Activated CD8-positive, alpha-beta memory T cell treated with anti-CD3 and anti-CD28 coated beads for 36 hours (primary cell): Measurements from ENCODE around the gene CNTNAP4. TPM values are rescaled to one million over a fixed set of nuclear protein-coding genes. Genes with fewer than 3 reads are reported as not detected.

Experiments
- CTCF ChIA-PET: fragments of 350-600 bp; sonication (Branson Sonifier 250); formaldehyde crosslinking; loops from one replicate; lab custom pipeline; 2021; ENCODE audit warnings: antibody characterized with exemption; lab: Charles Lee
- POLR2A ChIA-PET: fragments of 350-600 bp; sonication (Branson Sonifier 250); formaldehyde crosslinking; loops from one replicate; lab custom pipeline; 2021; ENCODE audit warnings: antibody characterized with exemption; lab: Charles Lee
- total RNA-seq, 2 experiments: library from RNA; stranded (reverse); gene quantifications; one replicate each; pipeline ENCODE4 v1.2.3, GENCODE V29; 2021

Gene CNTNAP4
- total RNA-seq, 2 experiments from 2014 or later: not detected

GRCh38 chr16:76297941-76298340 lies 20.7 kb downstream of the CNTNAP4 start:
- ChIA-PET CTCF (no interaction called here), POLR2A (no interaction called here)

- ChIA-PET POLR2A (no interaction called here), CTCF (no interaction called here)
Measured at GRCh38 chr16:76303637-76304314, 26.6 kb downstream of the CNTNAP4 start.

GRCh38 chr16:76309639-76310335 lies 32.6 kb downstream of the CNTNAP4 start:
- POLR2A ChIA-PET: no interaction called here
- CTCF ChIA-PET: interaction anchor here (0.5 kb wide), 1 partner anchor 622 kb away, joined by 7 read pairs; no protein-coding TSS in a partner anchor

GRCh38 chr16:76311260-76311659 lies 34.1 kb downstream of the CNTNAP4 start:
- CTCF ChIA-PET: interaction anchor here (1.1 kb wide), 1 partner anchor 10 kb away, joined by 3 read pairs; no protein-coding TSS in a partner anchor
- POLR2A ChIA-PET: no interaction called here

- POLR2A ChIA-PET: no interaction called here
- CTCF ChIA-PET: no interaction called here
Measured at GRCh38 chr16:76318565-76318964, 41.4 kb downstream of the CNTNAP4 start.

GRCh38 chr16:76329106-76329505 lies 51.9 kb downstream of the CNTNAP4 start:
- CTCF ChIA-PET: no interaction called here
- POLR2A ChIA-PET: no interaction called here

GRCh38 chr16:76335180-76335974 lies 58.2 kb downstream of the CNTNAP4 start:
- ChIA-PET CTCF (no interaction called here), POLR2A (no interaction called here)

GRCh38 chr16:76336112-76336511 lies 58.9 kb downstream of the CNTNAP4 start:
- POLR2A ChIA-PET: no interaction called here
- CTCF ChIA-PET: no interaction called here

- POLR2A ChIA-PET: no interaction called here
- CTCF ChIA-PET: no interaction called here
Measured at GRCh38 chr16:76338472-76338871, 61.3 kb downstream of the CNTNAP4 start.

GRCh38 chr16:76343769-76344168 lies 66.6 kb downstream of the CNTNAP4 start:
- POLR2A ChIA-PET: no interaction called here
- CTCF ChIA-PET: no interaction called here

GRCh38 chr16:76345163-76345661 lies 68.0 kb downstream of the CNTNAP4 start:
- ChIA-PET POLR2A (no interaction called here), CTCF (no interaction called here)

- ChIA-PET CTCF (no interaction called here), POLR2A (no interaction called here)
Measured at GRCh38 chr16:76346210-76346609, 69.0 kb downstream of the CNTNAP4 start.

- CTCF ChIA-PET: no interaction called here
- POLR2A ChIA-PET: no interaction called here
Measured at GRCh38 chr16:76351441-76351840, 74.2 kb downstream of the CNTNAP4 start.

GRCh38 chr16:76360404-76360803 lies 83.2 kb downstream of the CNTNAP4 start:
- CTCF ChIA-PET: no interaction called here

GRCh38 chr16:76370344-76370743 lies 93.1 kb downstream of the CNTNAP4 start:
- ChIA-PET POLR2A (no interaction called here), CTCF (no interaction called here)

More at GRCh38 chr16:76360404-76360803, 83.2 kb downstream of the CNTNAP4 start:
- POLR2A ChIA-PET: no interaction called here

- CTCF ChIA-PET: no interaction called here
- POLR2A ChIA-PET: no interaction called here
Measured at GRCh38 chr16:76371441-76371840, 94.2 kb downstream of the CNTNAP4 start.

GRCh38 chr16:76373998-76374397 lies 96.8 kb downstream of the CNTNAP4 start:
- CTCF ChIA-PET: no interaction called here
- POLR2A ChIA-PET: no interaction called here

GRCh38 chr16:76376988-76377387 lies 99.8 kb downstream of the CNTNAP4 start:
- CTCF ChIA-PET: no interaction called here
- POLR2A ChIA-PET: no interaction called here

GRCh38 chr16:76378020-76378419 lies 100.8 kb downstream of the CNTNAP4 start:
- ChIA-PET CTCF (no interaction called here), POLR2A (no interaction called here)

GRCh38 chr16:76381096-76381495 lies 103.9 kb downstream of the CNTNAP4 start:
- ChIA-PET POLR2A (no interaction called here), CTCF (no interaction called here)
